ENCODE results near the gene LATS2. TPM values are rescaled to one million over a fixed set of nuclear protein-coding genes. Genes with fewer than 3 reads are reported as not detected.
A peak's percentile ranks its signal among the peaks of the same experiment; 100 is the strongest.

LATS2 gene
- total and polyA plus RNA-seq, 2 of the 8 experiments (the other 6 are each of a cell fraction or from before 2014, with no cell fraction given) = 8.3 to 26.2 TPM

DNA sequence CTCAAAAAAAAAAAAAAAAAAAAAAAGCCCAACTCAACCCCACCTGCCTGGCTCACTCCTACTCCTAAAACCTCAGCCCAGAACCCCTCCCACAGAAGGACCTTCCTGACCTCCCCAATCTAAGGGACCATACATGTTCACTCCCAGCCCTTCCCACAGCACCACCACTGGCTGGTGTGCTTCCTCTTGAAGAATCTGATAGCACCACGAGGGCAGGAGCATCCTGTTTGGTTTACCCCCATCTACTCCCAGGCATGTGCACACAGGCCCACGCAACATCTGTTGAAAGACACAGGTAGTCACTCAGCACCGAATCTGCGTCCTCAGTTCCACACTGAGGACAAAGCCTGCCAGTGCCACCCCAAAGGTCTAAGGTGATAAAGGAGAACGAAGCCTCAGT, 8.2 kb downstream of the LATS2 start:
- no peak overlapping the region for H2BK120ac ChIP-seq (replicated peaks; ENCODE audit: low read depth, low read length)
- FAIRE-seq (no peak), DNase-seq (ENCODE audit: low read depth in 1 of 2, low spot score in 2 of 2) (no peak)
- peaks cover 21% of the 10 kb centered on the region for H3K79me1 ChIP-seq (ENCODE audit: low read depth, low read length)
- H3K36me3 ChIP-seq (ENCODE audit: control insufficient read depth in 2 of 4, insufficient read depth in 4 of 4, low read length in 3 of 4) = peaks cover 0 to 2% (median 0%) of the 10 kb centered on the region in 4 experiments; a peak in 1 of 8 replicates
- no peak overlapping the region for H4K5ac ChIP-seq (ENCODE audit: insufficient read length, low read depth, low read length)
- 0 out of 2 replicates have a peak overlapping the region, but pooled peaks have one; percentile 84 for H2AK5ac ChIP-seq (ENCODE audit: low read depth, low read length)
- no peak overlapping the region for H2BK12ac ChIP-seq (ENCODE audit: low read depth, low read length)
- no peak overlapping the region for H3K18ac ChIP-seq (ENCODE audit: extremely low read depth, low read length)
- H3K56ac ChIP-seq (replicated peaks; ENCODE audit: insufficient read length, low read depth, low read length) = no peak overlapping the region
- H3K4ac ChIP-seq (replicated peaks; ENCODE audit: insufficient read length, low read depth, low read length) = no peak overlapping the region
- no peak overlapping the region for H4K91ac ChIP-seq (replicated peaks; ENCODE audit: insufficient read length, low read length)
- peaks cover 4 to 11% (median 6%) of the 10 kb centered on the region in 4 experiments; a peak in 6 of 7 replicates for H3K4me1 ChIP-seq (replicated peaks in 1 of 4; ENCODE audit: control insufficient read depth in 3 of 4, insufficient read depth in 4 of 4, low read length in 3 of 4)
- no peaks in the 10 kb centered on the region for H3K9me3 ChIP-seq (ENCODE audit: insufficient read depth in 2 of 2, low read depth in 1 of 2, low read length in 1 of 2)
- peak overlapping the region; percentile 48; the same call in 1 of the 2 replicates for H2BK5ac ChIP-seq (ENCODE audit: low read depth, low read length)
- H3K14ac ChIP-seq (ENCODE audit: insufficient read length) = no peak overlapping the region
- WGBS, 2 experiments (ENCODE audit: extremely low coverage in 1 of 2, insufficient coverage in 1 of 2, insufficient read length in 1 of 2, insufficient replicate concordance in 2 of 2, low coverage in 1 of 2, low lambda C conversion rate in 2 of 2, missing lambda C conversion rate in 1 of 2) = 96% methylated on average over 5 of the region's 5 CpGs; no CpG with 5 or more reads in 1 of the 2 experiments
- H2AFZ ChIP-seq (ENCODE audit: low read length) = no peak overlapping the region
- H3K79me2 ChIP-seq (ENCODE audit: control insufficient read depth in 1 of 2, insufficient read depth in 2 of 2, low read length in 2 of 2) = peaks cover 41 to 98% of the 10 kb centered on the region in 2 experiments
- H3K27ac ChIP-seq (ENCODE audit: low read depth, low read length) = 0 out of 2 replicates have a peak overlapping the region, but pooled peaks have one; percentile 40
- peaks cover 36 to 44% of the 10 kb centered on the region in 2 experiments for H4K20me1 ChIP-seq (replicated peaks in 1 of 2; ENCODE audit: control insufficient read depth in 1 of 2, insufficient read depth in 2 of 2, low read length in 2 of 2)
- CTCF ChIA-PET (ENCODE audit: partially characterized antibody) = interaction anchor here (1.2 to 2.3 kb wide), 2 partner anchors 9 to 14 kb away, joined by 3 to 7 read pairs; no protein-coding TSS in a partner anchor
- 0 out of 2 replicates have a peak, but pooled peaks have one; percentile 33 for TF ChIP-seq POLR2AphosphoS5 (IDR thresholded peaks at IDR 0.05; ENCODE audit: low read depth, low read length)
- no peak for TF ChIP-seq ASH2L (IDR thresholded peaks at IDR 0.05; ENCODE audit: low read length)
- no peak overlapping the region for H3K4me3 ChIP-seq (ENCODE audit: extremely low read depth in 1 of 4, insufficient read depth in 2 of 4, low read depth in 3 of 4, low read length in 4 of 4)
- no peaks in the 10 kb centered on the region for H3K27me3 ChIP-seq (replicated peaks in 1 of 4; ENCODE audit: control insufficient read depth in 3 of 4, extremely low read depth in 1 of 4, insufficient read depth in 3 of 4, low read length in 3 of 4)
- no peak overlapping the region for H2BK20ac ChIP-seq (ENCODE audit: low read length)
- H4K8ac ChIP-seq (ENCODE audit: extremely low read depth, insufficient read depth, low read length) = no peak overlapping the region; the same call in 1 of the 2 replicates
- H3K4me2 ChIP-seq (ENCODE audit: insufficient read depth in 1 of 2, low read depth in 2 of 2, low read length in 2 of 2) = no peak overlapping the region
- POLR2A ChIA-PET (ENCODE audit: partially characterized antibody) = interaction anchor here (0.6 to 4.6 kb wide), 5 partner anchors 8 to 127 kb away, joined by 3 to 29 read pairs (median 3); partner anchors contain the start of gene LATS2
- no peak overlapping the region for H3K23ac ChIP-seq (ENCODE audit: insufficient read length)
- peak overlapping the region in 1 of 4 experiments; percentile 13; a peak in 1 of 7 replicates for H3K9ac ChIP-seq (replicated peaks in 1 of 4; ENCODE audit: extremely low read depth in 1 of 4, low read depth in 3 of 4, low read length in 3 of 4)
- H2BK15ac ChIP-seq (ENCODE audit: low read length) = no peak overlapping the region
- no peaks in the 10 kb centered on the region for H3K23me2 ChIP-seq (ENCODE audit: low read depth, low read length)
